HL-60 (cell line): ENCODE measurements around the gene TLL2.

Source experiments
- DNase-seq, 2 experiments: peaks; one replicate each; pipeline ENCODE4 v3.0.0-alpha.2; 2010 to 2020; ENCODE audit warnings: low read depth in 1 of 2, low spot score in 1 of 2
- H3K27ac ChIP-seq: fragments of 250-450 bp; sonication (Bioruptor Pico); replicated peaks from 2 replicates; pipeline ENCODE4 v1.5.1; 2020; ENCODE audit warnings: mild to moderate bottlenecking, moderate library complexity
- H3K27me3 ChIP-seq: fragments of 250-450 bp; sonication (Bioruptor Pico); 2 replicates; pipeline ENCODE4 v1.5.1; 2021; ENCODE audit warnings: mild to moderate bottlenecking, moderate library complexity; ENCODE audit not compliant: insufficient read depth, poor library complexity, severe bottlenecking
- H3K4me3 ChIP-seq: replicated peaks from 2 replicates; pipeline ENCODE4 v1.5.1; 2011; ENCODE audit warnings: mild to moderate bottlenecking, control low read depth, low read length; ENCODE audit not compliant: insufficient read depth
- GABPA ChIP-seq: IDR thresholded peaks from 2 replicates; pipeline ENCODE4 v1.6.1; 2012; ENCODE audit warnings: low read depth
- POLR2AphosphoS5 ChIP-seq: IDR thresholded peaks from 2 replicates; pipeline ENCODE4 v1.6.1; 2012; ENCODE audit warnings: low read depth
- SPI1 ChIP-seq: IDR thresholded peaks from 2 replicates; pipeline ENCODE4 v1.6.1; 2012; ENCODE audit warnings: low read depth, mild to moderate bottlenecking, borderline replicate concordance
- TF ChIP-seq, protein P1 (sequence below): IDR thresholded peaks from 2 replicates; pipeline ENCODE4 v1.6.1; 2012; ENCODE audit warnings: low read depth; ENCODE audit not compliant: insufficient replicate concordance
- TF ChIP-seq, protein P2 (sequence below): IDR thresholded peaks from one replicate; pipeline ENCODE4 v1.5.1; 2011; ENCODE audit warnings: low read length, control low read depth, inconsistent platforms; ENCODE audit not compliant: insufficient read depth

The TLL2 gene

DNA sequence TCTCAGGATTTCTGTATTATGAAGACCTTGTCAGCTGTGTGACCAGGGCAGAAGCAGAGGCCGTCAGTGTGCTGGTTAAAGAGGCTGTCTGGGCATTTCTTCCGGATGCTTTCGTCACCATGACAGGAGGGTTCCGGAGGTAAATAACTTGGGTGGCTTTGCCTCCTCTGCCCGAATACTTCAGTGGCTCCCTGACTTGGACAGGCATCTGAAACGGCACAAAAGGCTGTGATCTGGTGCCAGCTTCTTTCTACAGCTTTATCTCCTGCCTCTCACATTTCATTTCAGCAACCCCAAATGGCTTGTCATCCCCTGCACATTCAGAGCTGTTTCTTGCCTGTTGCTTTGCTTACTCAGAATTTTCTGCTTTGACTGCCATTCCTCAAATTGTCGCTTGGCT is 186.3 kb downstream of the TLL2 start:
- H3K4me3 ChIP-seq = no peak overlapping the region
- TF ChIP-seq SPI1 = no peak
- TF ChIP-seq, protein P1, sequence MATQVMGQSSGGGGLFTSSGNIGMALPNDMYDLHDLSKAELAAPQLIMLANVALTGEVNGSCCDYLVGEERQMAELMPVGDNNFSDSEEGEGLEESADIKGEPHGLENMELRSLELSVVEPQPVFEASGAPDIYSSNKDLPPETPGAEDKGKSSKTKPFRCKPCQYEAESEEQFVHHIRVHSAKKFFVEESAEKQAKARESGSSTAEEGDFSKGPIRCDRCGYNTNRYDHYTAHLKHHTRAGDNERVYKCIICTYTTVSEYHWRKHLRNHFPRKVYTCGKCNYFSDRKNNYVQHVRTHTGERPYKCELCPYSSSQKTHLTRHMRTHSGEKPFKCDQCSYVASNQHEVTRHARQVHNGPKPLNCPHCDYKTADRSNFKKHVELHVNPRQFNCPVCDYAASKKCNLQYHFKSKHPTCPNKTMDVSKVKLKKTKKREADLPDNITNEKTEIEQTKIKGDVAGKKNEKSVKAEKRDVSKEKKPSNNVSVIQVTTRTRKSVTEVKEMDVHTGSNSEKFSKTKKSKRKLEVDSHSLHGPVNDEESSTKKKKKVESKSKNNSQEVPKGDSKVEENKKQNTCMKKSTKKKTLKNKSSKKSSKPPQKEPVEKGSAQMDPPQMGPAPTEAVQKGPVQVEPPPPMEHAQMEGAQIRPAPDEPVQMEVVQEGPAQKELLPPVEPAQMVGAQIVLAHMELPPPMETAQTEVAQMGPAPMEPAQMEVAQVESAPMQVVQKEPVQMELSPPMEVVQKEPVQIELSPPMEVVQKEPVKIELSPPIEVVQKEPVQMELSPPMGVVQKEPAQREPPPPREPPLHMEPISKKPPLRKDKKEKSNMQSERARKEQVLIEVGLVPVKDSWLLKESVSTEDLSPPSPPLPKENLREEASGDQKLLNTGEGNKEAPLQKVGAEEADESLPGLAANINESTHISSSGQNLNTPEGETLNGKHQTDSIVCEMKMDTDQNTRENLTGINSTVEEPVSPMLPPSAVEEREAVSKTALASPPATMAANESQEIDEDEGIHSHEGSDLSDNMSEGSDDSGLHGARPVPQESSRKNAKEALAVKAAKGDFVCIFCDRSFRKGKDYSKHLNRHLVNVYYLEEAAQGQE = no peak
- no peak for TF ChIP-seq POLR2AphosphoS5
- TF ChIP-seq GABPA = no peak
- TF ChIP-seq, protein P2, sequence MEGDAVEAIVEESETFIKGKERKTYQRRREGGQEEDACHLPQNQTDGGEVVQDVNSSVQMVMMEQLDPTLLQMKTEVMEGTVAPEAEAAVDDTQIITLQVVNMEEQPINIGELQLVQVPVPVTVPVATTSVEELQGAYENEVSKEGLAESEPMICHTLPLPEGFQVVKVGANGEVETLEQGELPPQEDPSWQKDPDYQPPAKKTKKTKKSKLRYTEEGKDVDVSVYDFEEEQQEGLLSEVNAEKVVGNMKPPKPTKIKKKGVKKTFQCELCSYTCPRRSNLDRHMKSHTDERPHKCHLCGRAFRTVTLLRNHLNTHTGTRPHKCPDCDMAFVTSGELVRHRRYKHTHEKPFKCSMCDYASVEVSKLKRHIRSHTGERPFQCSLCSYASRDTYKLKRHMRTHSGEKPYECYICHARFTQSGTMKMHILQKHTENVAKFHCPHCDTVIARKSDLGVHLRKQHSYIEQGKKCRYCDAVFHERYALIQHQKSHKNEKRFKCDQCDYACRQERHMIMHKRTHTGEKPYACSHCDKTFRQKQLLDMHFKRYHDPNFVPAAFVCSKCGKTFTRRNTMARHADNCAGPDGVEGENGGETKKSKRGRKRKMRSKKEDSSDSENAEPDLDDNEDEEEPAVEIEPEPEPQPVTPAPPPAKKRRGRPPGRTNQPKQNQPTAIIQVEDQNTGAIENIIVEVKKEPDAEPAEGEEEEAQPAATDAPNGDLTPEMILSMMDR = no peak
- no peaks in the 10 kb centered on the region for H3K27me3 ChIP-seq
- no peak overlapping the region for H3K27ac ChIP-seq
- no peak for DNase-seq

DNA sequence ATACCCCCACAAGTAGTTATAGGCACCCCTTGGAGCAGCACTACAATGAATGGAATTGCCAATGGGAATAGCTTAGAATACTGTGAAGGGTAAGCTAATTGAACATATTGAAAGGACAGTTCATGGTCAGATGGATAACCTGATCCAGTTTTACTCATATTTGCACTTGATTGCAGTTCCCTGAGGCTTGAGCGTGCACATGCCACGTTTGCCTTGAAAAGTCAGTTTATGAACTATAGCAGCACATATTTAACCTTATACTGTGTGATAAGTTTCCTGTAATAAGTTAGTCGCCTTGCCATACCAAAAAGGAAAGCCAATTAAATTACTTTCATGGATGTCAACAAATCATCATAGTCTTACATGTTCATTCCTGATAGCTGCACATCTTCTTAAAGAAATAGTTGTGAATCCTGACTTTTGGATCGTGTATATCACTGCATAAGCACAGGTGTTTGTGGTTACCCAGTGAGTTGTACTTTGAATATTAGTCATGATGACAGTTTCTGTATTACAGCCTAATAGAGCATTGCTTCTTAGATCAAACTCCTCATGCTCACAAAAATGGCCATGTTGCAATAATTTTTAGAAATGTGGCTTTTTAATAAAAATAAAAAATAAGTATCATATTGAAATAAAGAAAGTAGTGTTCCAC is 187.9 kb downstream of the TLL2 start:
- H3K27ac ChIP-seq = no peak overlapping the region
- H3K27me3 ChIP-seq = no peaks in the 10 kb centered on the region
- no peak overlapping the region for H3K4me3 ChIP-seq
- no peak for DNase-seq
- TF ChIP-seq, protein P1 = no peak
- TF ChIP-seq SPI1 = no peak

DNA sequence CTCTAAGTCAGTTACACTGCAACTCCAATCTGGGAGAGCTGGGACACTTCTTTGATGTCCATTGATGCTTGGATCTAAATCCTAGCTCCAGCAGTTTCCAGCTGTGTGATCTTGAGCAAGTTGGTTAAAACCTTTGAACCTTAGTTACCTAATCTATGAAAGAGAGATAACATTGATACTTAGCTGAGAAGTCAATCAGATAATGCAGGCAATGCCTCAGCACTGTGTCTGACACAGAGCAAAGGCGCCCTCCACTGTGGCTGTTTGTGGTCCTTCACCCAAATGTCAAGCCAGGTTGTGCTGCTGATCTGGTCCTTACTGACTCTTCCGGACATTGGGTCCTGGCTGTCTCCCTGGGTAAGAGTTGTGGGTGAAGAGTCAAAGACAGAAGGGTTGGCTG is 189.3 kb downstream of the TLL2 start:
- no peaks in the 10 kb centered on the region for H3K27me3 ChIP-seq
- no peak overlapping the region for H3K4me3 ChIP-seq
- DNase-seq = no peak
- H3K27ac ChIP-seq = no peak overlapping the region
- no peak for TF ChIP-seq SPI1
- TF ChIP-seq, protein P1 = no peak
- TF ChIP-seq POLR2AphosphoS5 = no peak
- TF ChIP-seq GABPA = no peak
- TF ChIP-seq, protein P2 = no peak
